Hematopoietic multipotent progenitor cell treated with erythropoietin and hydrocortisone succinate and interleukin-3 and kit ligand, for 15 days (in vitro differentiated cells): ENCODE results near the gene MSH5.

ENCODE experiments used
- DNase-seq: peaks from one replicate; pipeline ENCODE4 v3.0.0-alpha.2; 2015; ENCODE audit warnings: low spot score

Gene MSH5

DNA sequence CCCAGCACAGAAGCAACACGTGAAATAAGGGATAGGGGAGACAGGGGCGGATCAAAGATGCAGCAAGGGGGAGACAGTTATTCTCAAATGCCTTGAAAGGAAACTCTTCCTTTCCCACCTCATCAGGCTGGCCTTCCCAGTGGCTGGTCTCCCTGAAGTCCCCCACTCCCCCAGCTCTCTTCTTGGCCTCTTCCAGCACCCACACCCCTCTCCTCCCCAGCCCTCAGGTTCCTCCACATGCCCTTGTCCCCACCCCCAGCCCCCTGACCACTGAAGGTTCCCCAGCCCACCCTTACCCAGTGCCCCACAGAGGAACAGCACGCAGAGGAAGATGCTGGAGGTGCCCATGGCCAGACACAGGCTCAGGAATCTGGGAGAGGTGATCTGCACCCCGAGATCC is 26.3 kb upstream of the MSH5 start:
- DNase-seq = no peak

DNA sequence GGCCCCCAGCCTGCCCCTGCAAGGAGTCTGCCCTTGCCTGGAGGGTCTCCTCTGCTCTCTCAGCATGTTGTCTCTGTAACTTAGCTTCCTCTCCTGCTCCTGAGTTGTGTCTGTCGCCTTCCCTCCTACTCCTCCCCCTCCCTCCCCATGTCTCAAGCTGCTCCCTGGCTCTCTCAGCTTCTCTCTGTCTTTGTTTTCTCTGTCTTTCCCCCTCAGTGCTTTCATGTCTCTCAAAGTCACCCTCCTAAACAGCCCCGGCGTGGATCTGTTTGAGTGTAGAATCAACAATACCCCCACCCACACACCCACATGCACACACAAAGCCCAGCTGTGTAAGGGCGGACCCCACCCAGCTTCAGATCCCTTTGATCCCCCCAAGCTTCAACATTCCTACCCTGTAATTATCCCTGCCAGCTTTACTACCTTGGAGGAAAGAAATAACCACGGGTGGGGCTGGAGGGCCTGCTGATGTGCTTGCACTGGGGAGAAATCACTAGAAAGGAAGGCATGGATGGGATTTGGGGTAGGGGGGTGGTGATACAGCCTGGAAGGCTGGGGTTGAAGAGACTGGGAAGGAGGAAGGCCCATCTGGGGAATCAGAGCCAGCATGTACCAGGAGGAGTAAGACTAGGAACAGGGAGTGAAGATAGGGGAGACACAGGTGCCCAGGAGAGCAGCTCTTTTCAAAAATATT is 25.7 kb upstream of the MSH5 start:
- DNase-seq = no peak

DNA sequence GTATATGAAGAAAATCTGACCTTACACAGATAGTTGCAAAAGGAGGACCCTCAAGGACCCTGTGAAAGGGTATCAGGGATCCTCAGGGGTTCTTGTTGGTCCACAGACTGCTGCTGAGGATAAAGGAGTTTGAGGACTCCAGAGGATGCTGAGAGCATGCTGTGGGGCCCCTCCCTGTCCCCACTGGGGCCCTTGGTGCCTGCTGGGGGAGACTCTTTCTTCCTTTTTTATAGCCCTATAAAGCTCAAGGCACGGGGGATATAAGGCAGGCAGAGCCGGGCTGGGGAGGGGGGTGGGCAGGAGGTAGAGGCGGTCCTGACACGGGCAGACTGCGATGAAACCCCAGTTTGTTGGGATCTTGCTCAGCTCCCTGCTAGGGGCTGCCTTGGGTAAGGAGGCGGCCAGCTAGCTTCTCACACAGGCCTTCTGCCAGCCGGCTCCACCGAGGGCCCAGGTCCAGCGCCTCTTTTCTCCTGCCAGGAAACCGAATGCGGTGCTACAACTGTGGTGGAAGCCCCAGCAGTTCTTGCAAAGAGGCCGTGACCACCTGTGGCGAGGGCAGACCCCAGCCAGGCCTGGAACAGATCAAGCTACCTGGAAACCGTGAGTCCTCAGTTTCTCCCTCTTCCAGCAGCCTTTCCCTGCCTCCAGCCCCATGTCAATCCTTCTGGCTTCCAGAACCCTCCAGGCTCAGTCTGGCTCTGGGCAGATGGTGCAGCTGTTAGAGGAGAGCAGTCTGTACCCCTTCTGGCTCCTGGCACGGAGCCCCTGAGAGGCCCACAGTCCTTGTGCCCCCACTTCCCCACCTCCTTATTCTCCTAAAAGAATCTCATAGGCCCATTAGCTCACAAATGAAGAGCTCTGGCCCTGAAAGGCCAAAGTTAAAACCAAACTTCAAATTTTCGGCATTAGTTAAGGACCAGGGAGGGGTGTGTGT is 24.5 kb upstream of the MSH5 start, which contains the start of gene LY6G6D:
LY6G6D (plus strand) TSS at position 327 of the 937 bp plus-strand sequence; CDS start at position 335, 8 bp downstream.
- DNase-seq = no peak

DNA sequence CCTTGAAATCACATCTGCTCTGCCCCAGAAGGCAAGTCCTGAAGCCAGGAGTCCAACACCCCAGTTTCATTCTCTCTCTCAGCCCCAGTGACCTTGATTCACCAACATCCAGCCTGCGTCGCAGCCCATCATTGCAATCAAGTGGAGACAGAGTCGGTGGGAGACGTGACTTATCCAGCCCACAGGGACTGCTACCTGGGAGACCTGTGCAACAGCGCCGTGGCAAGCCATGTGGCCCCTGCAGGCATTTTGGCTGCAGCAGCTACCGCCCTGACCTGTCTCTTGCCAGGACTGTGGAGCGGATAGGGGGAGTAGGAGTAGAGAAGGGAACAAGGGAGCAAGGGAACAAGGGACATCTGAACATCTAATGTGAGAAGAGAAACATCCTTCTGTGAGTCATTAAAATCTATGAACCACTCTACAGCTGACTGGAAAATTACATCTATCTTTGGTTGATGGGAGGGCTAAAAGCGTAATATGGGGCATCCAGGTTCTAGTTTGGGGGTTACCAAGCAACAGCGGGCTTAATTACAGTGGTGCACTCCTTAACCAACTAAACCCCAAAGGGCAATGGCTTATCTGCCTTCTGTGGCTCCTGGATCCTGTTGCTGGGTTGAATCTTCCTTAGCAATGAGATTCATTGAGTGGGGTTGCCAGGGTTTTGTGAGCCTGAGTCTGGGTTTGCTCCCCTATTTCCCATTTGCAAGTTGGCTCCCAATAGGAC is 22.1 kb upstream of the MSH5 start:
- DNase-seq = no peak

DNA sequence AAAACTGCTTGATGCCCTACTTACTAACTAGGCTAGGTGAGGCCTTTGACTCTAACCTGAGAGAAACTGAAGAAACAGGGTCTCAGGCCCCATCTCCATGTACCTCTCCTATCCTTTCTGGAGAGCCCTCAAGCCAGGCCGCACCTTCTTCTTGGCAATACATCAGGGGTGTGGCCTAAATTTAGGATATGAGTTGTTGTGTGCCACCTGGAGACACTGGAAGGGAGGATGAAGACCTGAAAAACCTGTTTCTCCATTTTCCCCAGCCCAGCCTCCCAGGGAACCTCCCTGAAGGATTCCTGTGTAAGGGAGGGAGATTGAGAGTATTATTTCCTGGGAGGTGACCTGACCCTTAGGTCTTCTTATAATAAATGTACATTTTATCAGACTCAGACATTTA is 21.5 kb upstream of the MSH5 start:
- no peak for DNase-seq

DNA sequence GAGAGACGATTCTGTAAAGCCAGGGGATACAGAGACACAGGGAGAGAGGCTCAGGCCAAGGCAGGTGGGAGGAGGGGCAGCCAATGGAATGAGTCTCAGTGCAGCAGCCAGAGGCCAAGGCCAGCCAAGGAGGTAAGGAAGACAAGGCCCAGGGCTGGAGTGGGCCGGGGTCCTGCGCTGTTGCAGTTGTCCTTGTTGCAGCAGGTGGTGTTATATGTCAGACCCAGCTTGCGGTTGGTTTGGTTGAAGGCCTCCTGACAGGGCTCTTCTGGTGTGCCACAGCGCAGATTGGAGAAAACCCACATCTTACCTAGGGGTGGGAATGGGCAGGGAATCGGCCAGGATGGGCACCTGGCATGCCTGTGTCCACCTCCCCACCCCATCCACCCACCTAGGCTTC is 20.8 kb upstream of the MSH5 start:
- DNase-seq = no peak

DNA sequence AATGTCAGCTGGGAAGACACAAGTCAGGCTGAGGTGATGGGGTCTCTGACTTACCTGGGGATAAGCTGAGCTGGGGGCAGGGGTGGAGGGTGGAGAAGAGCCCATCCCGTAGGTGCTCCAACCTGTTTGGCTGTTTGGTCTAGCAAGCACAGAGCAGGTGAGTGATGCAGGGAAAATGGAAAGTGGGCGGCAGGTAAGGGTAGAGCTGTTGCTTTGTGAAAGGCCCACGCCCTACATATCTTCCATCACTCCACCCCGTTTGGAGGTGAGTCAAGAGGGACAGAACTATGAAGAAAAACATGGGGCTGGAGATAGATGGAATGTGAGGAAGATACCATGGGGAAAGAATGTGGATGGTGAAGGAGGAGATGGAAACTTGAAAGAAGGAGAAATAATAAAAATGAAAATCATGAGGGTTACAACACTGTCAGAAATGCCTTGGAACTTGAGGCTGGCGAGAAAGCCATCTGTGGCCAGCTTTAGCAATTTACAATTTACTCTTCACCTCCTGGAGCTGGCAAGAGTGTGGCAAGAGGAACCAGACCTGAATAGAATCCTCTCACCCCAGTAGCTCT is 19.5 kb upstream of the MSH5 start:
- DNase-seq = no peak

DNA sequence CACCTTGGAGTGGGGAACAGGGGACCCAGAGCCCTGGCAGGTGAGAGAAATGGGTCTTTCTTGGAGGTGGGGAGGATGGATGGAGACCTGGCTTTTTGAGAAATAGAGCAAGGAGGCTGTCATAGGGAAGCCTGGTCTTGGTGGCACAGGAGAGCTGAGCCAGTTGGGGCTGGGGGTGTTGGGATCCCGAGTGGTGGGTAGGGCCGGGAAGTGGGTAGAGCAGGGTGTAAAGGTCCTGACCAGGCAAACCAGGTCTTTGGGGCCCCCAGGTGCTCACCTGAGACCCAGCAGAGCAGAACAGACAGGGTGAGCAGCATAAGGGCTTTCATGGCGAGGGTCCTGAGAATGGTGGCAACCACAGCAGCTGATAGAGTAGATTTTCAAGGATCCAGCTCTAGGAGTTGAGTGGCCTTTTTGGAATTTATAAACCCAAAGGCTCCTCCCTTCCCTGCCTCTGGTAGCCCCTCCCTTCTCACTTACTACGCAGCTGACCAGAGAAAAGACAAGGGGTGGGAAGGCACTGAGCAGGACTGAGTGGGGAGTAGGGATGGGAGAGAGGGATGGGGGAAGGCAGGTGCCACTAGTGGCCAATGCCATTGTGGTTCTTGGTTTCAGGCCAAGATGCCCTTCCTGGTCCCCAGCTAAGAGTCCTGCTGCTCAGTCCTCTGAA is 18.3 kb upstream of the MSH5 start, which contains the start of gene LY6G6C:
LY6G6C (minus strand) TSS at position 396 of the 670 bp plus-strand sequence; CDS start at position 329, 67 bp downstream.
- no peak for DNase-seq

DNA sequence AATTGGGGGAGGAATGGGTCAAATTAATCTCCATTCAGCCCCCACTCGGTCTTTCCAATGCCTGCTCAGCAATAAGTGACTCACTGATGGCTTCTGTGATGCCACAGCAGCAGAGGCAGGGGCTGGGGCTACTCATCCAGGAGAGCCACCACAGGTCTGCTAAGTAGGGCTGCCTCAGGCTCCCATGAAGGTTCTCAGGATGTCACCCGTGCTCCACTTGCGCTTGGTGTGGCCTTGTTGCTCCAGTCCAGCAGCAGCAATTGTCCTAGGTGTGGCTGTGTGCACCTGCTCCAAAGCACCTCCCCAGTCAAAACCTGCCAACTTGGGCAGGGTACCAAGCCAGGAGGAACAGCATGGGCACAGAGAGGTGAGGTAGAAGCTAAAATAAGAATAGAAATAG is 17.6 kb upstream of the MSH5 start:
- no peak for DNase-seq

DNA sequence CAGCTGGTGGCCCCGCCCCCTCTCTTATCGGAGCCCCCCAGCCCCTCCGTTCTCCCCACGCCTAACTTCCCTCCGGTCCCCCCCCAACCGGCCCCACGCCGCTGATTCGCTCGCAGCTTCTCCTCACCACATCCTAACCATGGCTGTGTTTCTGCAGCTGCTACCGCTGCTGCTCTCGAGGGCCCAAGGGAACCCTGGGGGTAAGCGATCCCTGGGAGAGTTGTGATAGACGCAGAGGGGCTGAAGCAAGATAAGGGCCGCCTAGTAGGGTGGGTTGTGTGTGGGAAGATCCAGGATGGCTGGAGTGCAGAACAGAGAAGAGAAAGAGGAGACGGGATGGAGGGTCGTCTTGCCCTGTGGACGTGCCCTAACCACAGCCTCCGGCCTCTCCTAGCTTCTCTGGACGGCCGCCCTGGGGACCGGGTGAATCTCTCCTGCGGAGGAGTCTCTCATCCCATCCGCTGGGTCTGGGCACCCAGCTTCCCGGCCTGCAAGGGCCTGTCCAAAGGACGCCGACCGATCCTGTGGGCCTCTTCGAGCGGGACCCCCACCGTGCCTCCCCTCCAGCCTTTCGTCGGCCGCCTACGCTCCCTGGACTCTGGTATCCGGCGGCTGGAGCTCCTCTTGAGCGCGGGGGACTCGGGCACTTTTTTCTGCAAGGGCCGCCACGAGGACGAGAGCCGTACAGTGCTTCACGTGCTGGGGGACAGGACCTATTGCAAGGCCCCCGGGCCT is 16.4 kb upstream of the MSH5 start, which contains the start of gene MPIG6B:
MPIG6B (plus strand) TSS at position 129 of the 735 bp plus-strand sequence; CDS start at position 140, 11 bp downstream.
- DNase-seq = no peak

DNA sequence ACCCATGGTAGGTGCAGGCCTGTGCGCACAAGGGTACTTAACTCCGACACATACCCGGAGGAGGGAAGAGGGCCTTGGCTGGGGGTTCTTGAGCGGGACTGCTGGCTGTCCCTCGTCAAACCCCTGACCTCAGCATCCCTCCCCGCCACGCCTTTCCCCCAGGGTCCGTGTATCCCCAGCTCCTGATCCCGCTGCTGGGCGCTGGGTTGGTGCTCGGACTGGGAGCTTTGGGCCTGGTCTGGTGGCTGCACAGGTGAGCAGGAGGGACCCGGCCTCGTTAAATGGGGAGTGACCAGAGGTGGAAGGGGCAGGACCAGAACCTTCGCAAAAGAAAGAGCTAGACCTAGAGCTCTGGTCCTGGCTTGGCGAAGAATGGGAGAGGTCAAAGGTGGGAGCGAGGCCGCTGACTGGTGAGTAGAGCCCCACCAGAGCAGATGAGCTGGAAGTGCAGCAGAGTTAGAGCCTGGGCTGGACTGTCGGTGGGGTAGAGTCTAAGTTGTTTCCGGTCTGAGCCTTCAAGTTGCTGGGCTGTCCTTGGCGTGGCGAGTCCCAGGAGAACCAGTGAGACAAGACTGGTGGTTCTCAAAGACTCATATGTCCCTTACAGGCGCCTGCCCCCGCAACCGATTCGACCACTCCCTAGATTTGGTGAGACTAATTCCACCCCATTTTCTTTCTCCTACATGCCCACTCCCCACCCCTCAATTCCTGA is 15.7 kb upstream of the MSH5 start:
- no peak for DNase-seq

DNA sequence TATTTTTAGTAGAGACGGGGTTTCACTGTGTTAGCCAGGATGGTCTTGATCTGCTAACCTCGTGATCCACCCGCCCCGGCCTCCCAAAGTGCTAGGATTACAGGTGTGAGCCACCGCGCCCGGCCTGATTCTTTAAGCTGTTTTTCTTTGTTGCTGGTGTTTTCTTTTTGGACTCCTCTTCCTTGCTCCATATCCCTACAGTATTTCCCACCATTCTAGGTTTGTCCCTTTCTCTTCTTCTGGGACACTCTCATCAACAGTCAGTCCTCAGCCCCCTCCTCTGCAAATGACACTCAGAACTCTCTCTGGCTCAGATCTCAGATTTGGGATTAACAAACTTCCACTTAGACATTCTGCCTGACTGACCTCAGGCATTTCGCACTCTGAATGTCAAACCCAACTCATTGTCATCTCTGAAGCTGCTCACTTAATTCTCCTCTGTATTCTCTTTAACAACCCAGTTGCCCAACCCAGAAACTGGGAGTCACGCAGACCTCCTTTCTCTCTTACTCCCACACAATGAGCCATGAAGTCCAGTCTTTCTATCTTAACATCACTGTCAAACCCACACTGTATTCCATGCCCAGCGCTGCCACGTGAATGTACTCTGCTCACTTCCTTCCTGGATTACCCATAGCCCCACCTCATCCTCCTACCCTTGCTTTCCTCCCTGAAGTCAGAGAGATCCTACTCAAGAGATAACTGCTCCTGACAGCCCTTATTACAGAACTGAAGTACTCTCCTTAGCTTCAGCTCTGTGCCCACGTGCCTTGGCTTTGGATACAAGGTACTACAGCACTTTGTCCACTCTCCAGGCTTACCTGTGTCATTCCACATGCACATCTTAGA is 14.1 kb upstream of the MSH5 start:
- DNase-seq = no peak

DNA sequence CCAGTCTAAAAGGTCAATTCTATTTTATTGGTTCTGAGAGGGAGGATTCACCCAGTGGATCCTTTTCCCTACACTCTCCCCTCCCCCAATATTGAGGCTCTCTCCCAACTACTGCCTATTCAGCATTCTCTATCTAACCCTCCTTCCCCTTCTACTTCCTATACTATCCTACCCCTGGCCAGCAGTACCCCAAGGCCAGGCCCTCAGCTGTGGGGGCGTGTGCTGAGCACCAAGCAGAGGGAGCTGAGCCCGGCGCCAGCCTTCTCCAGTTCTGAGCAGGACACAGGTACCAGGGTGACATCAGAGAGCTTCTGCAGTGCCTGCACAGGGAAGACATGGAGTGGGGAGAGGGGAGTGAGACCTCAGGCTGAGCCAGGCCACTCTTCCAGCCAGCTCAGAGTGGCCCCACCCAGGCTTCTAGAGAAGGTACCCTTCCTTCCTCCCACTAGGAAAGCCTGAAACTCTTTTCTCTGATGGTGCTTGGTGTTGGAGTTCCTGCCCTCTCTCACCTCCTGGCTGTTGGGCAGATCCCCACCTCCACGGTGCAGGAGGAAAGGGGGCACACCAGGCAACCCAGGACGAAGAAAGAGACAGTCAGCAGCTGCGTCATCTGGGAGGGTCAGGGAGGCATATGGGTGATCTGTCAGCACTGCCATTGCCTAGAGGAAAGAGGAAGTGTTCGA is 12.6 kb upstream of the MSH5 start:
- DNase-seq = no peak

DNA sequence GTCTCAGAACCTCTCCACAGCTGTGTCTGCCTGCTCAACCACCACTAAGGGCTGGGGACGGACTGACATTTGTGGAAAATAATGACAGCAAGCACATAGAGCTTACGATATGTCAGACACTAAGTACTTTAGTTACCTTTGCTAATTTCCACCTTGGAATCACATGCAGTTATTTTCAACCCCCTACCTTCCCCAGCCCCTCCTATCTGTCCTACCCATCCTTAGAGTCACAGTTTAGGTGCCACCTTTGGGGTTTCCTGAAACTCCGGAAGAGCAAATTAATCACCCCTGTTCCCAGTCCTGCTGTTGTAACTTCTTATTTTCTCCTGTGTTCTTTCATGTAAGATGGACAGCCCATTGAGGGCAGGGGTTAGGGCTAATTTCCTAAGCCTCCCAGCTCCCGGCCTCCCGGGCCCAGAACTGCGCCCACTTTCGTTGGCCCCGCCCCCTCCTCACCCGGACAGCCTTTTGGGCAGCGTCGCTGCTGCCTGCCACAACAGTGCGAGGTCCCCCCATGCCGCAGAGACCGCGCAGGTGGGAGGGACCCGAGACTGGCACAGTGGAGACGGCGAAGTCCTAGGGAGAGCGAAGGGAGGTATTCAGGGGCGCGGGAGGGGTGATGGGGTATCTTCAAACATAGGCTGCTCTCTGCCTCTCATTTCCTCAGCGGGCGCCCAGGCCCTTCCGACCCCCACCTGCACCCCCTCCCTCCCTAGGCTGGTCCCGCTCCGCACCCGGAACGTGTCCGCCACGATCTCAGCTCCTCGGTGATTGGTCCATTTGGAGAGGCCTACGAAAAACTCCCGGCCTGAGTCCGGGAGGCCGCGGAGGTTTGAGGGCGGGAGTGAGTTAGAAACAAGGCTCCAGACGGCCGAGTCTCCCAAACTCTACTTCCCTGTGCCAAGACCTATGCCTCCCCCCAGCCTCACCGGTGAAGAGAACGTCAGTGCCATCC is 11.8 kb upstream of the MSH5 start:
- no peak for DNase-seq

DNA sequence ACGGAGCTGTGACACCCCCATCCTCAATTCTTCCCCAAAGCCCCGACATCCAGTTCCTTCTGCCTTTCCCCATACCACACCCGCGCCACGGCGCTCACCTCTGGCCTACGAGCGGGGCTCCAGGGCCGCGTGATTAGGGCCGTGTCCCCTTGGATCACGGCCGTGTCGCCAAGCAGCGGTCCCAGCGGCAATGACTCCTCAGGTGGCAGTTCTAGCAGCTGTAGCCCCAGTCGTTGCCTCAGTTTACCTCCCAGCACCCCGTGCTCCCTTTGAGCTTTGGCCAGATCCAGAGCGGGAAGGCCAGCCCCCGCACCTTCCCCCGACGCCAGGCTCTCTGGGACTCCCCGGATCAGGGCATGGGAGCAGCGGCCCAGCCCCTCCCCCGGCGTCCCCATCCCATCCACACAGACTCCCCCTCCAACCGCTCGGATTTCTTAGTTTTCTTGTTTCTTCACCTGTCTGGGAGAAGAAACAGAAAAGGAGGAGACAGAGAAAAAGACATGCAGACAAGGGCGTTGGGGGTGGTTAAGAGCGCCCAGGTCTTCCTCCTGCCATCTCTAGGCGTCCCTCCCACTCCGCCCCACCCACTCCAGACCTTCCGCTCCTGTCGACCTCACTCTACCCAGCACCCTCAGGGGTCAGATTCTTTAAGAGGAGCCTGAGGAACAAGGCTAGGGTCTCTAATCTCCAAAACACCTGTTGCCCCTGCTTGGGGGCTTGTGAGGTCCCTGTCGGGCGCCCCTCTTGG is 10.9 kb upstream of the MSH5 start, which contains the start of gene DDAH2:
DDAH2 (minus strand) TSS at position 533 of the 748 bp plus-strand sequence; CDS start at position 395, 138 bp downstream.
- no peak for DNase-seq

DNA sequence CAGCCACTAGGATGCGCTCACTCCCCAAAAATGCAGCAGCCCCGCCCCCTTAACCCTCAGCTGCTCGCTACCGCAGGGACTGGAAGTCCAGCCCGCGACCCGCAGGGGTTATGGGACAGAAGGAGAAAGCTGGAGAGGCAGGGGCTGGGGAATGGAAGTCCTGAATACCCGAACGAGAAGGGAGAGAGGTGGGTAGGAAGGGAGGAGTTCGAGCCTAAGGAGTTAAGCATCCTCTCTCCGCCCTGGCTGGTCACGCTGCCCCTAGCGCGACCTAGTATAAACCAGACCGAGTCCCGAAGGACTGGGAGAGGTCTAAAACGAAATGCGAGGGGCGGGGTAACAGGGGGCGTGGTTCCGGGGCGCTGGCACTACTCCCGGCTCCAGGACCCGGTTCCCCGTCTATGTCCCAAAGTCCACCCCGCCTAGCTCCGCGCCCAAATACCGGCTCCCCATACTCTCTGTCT is 10.3 kb upstream of the MSH5 start:
- peak; percentile 82 for DNase-seq
